ENCODE data around the gene MUCL1.
A peak's percentile ranks its signal among the peaks of the same experiment; 100 is the strongest.
"Not testable (repeated sequence)": the region's sequence is repeated elsewhere in the genome, so short reads cannot be mapped to it uniquely, and the experiment has no call there.

MUCL1 gene, protein sequence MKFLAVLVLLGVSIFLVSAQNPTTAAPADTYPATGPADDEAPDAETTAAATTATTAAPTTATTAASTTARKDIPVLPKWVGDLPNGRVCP

DNA sequence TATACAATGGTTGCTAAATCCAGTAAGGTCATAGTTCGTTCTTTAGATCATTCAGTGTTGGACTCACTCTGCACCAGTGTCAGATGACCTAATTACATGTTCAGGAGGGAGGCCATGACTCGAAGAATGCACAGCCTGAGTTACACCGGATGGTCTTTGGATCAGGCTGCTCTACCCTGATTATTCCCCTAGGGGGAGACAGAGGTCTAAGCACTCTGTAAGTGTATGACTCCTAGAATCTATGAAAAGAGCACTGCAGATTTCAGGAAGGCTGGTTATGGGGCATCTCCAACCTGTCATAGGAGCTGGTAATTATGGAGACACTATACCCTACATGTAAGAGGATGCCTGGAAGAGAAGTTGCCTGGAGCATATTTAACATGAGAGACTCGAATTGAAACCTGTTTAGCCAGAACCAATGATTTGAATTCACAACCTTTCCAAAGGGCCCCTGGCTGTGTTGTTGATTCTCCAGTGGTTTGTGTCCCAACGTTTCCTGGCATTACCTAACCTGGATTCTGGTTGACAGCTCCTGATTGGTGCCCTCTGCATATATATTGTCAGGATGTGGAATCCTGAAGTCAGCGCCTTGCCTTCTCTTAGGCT lies at the start of gene MUCL1:
MUCL1 (plus strand) TSS at position 584 of the 606 bp plus-strand sequence. CDS start 67 bp downstream, outside the sequence.
- DNase-seq: peak; percentile 66 to 81

GRCh38 chr12:54821676-54822075 lies 32.6 kb upstream of the MUCL1 start:
- DNase-seq: no peak

- DNase-seq: no peak
Measured at GRCh38 chr12:54824402-54824801, 29.9 kb upstream of the MUCL1 start.

- no peak for DNase-seq
Measured at GRCh38 chr12:54829511-54829910, 24.8 kb upstream of the MUCL1 start.

- DNase-seq: no peak
Measured at GRCh38 chr12:54830199-54830598, 24.1 kb upstream of the MUCL1 start.

GRCh38 chr12:54831631-54832030 lies 22.7 kb upstream of the MUCL1 start:
- no peak for DNase-seq

DNA sequence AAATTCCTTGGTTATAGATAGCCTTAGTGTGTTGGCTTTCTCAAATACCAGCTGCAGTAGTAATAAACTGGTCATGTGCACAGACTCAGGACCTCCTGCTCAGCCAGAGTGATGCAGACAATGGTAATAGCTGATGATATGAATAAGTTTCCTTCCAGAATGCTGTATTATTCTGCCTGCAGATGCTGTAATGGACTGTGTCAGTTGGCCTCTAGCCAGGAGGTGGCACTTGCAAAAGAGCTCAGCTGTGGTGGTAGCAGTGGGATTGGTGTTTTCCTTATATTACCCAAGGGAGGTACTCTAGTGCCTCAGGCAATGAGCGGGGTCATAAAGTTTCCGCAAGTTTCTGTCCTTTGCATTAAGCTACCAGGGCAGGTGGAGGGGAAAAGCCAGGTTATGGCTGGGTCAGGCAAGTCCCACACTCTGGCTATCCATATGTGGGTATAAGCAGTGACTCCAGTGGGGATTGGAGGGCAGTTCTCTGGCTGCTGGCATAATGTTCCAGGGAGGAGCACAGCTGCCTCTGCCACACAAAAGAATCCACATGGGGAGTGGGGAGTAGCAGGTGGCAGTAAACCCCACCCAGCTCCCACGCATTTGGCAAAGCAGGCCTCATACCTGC lies 14.0 kb upstream of the MUCL1 start:
- no peak for DNase-seq

DNA sequence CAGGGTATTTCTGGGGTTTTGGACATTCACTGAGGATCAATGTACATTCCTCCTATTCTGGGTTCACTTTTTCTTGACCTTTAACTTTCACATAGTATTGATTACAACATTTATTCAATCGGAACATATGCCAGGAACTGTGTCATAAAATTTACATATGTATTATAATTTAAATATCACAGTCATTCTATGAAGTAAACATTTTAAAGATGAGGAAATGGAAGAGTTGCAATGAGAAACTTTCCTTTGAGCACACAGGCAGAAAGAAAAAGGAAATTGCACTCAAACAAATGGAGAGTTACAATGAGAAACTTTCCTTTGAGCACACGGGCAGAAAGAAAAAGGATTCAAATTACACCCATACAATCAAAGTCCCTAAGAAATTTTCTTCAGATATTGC lies 3.1 kb downstream of the MUCL1 start:
- no peak for DNase-seq

- DNase-seq: no peak
Measured at GRCh38 chr12:54858562-54858961, 4.2 kb downstream of the MUCL1 start.

GRCh38 chr12:54859502-54859901 lies 5.2 kb downstream of the MUCL1 start:
- no peak for DNase-seq

DNA sequence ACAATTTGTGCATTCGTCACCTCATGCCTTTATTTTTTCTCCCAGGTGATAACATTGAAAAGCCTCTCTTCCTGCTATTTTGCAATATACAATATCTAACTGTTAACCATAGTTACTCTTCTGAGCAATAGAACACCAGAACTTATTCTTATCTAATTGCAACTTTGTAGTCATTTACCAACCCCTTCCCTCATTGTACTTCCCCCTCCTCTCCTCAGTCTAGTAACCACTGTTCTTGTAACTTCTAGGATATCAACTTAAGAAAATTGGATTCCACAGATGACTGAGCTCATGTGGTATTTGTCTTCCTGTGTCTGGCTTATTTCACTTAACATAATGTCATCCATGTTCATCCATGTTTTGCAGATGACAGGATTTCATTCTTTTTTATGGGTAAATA lies 7.6 kb downstream of the MUCL1 start:
- no peak for DNase-seq

GRCh38 chr12:54863948-54864618 lies 9.8 kb downstream of the MUCL1 start:
- no peak for DNase-seq

DNA sequence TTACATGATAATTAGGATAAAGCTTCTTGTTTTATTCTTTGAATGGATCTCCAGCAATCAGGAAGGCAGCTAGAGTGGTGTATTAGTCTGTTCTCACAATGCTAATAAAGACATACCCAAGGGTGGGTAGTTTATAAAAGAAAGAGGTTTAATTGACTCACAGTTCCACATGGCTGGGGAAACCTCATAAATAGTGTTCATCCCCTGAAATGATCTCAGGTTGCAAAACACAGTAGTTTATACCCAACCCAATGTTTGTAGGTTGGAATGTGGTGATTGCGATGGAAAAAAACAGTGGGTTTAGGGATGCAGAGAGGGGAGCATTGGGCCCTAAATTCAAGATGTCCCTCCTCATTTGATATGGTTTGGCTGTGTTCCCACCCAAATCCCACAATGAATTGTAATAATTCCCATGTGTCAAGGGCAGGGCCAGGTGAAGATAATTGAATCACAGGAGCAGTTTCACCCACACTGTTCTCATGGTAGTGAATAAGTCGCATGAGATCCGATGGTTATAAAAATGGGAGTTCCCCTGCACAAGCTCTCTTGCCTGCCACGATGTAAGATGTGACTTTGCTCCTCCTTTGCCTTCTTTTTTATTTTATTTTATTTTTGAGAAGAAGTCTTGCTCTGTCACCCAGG lies 11.5 kb downstream of the MUCL1 start:
- DNase-seq: no peak

- DNase-seq: no peak
Measured at GRCh38 chr12:54868690-54869089, 14.4 kb downstream of the MUCL1 start.

DNA sequence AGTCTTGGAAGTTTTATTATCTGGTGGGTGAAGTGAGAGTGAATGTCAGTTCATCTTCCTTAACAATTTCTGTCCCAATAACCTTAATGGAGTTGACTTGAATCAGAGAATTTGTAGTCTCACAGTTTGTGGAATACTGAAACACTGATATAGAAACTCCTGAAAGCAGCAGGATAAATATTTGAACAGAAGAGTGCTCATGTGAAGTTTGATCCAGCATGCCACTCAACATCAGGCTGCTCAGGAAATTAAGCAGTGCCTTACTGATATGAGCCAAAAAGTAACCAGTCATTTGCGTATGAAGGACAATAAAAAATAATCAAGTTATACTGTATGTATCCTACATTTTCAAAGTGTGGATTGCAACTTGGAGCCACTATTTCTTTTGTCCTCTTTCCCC lies 15.7 kb downstream of the MUCL1 start:
- no peak for DNase-seq

GRCh38 chr12:54870617-54871016 lies 16.3 kb downstream of the MUCL1 start:
- no peak for DNase-seq

DNA sequence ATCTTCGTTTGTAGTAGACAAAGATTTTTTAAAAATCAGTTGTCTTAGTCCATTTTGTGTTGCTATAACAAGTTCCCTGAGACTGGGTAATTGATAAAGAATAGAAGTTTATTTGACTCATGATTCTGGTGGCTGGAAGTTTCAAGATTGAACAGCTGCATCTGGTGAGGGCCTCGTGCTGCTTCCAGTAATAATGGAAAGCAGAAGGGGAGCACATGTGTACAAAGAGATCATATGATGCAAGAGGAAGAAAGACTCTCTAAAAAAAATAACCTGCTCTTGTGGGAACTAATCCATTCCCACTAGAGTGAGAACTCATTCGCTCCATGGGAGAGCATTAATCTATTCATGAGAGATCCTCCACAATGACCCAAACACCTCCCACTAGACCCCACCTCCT lies 24.8 kb downstream of the MUCL1 start:
- DNase-seq: no peak

- DNase-seq: no peak
Measured at GRCh38 chr12:54879579-54879978, 25.3 kb downstream of the MUCL1 start.

GRCh38 chr12:54882079-54882478 lies 27.8 kb downstream of the MUCL1 start:
- no peak for DNase-seq

DNA sequence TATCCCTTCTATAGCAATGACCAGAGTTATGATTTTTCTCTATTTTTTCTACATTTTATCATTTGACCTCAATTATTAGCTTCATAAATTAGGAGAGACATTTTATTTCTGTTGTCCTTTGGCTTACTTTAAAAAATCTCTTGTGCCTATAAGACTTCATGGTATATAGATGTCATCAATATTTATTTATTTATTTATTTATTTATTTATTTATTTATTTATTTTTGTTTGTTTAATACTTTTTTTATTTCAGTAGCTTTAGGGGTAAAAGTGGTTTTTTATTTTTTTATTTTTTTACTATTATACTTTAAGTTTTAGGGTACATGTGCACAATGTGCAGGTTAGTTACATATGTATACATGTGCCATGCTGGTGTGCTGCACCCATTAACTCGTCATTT lies 28.3 kb downstream of the MUCL1 start:
- DNase-seq: not testable (repeated sequence)

GRCh38 chr12:54888428-54888827 lies 34.1 kb downstream of the MUCL1 start:
- DNase-seq: not testable (repeated sequence)

DNA sequence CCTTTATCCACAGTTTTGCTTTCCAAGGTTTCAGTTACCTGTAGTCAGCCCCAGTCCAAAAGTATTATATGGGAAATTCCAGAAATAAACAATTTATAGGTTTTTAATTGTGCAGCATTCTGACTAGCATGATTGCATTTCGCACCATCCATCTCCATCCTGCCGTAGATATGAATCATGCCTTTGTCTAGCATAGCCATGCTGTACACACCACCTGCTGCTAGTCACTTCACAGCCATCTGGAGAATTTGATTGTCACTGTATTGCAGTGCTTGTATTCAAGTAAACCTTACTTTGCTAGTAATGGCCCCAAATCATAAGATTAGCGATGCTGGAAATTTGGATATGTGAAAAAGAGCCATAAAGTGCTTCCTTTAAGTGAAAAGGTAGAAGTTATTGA lies 36.0 kb downstream of the MUCL1 start:
- DNase-seq: no peak

- no peak for DNase-seq
Measured at GRCh38 chr12:54891717-54892478, 37.6 kb downstream of the MUCL1 start.

Data from stimulated activated CD4-positive, alpha-beta T cell treated with anti-CD3 and anti-CD28 coated beads, Interleukin-2, amount 100 ng/mL, for 24 hours (primary cell).